Keratinocyte (primary cell): ENCODE data around the gene GPRC5A. TPM values are rescaled to one million over a fixed set of nuclear protein-coding genes. Genes with fewer than 3 reads are reported as not detected.

Source experiments
- DNase-seq: peaks from one replicate; pipeline ENCODE4 v3.0.0-alpha.2; 2011; ENCODE audit warnings: low read depth, missing footprints, low spot score
- FAIRE-seq: peaks from 2 replicates; lab custom pipeline; 2011; peaks lifted over from hg19 to GRCh38; lab: Jason Lieb, UNC
- H2AFZ ChIP-seq: 2 replicates; pipeline ENCODE4 v1.6.0; 2012; ENCODE audit warnings: low read length, control low read depth, inconsistent platforms; ENCODE audit not compliant: control insufficient read depth
- H3K27ac ChIP-seq: 2 replicates; pipeline ENCODE4 v1.5.1; 2011; ENCODE audit warnings: low read length; ENCODE audit not compliant: control insufficient read depth, insufficient read depth
- H3K27me3 ChIP-seq: 3 replicates; pipeline ENCODE4 v1.6.0; 2011; ENCODE audit warnings: low read length; ENCODE audit not compliant: control insufficient read depth, insufficient read depth; ENCODE audit errors: extremely low read depth
- H3K36me3 ChIP-seq, 2 experiments: 2 replicates in 1 of 2; 3 replicates in 1 of 2; pipeline ENCODE4 v1.5.1; 2011; ENCODE audit warnings: low read length in 2 of 2, mild to moderate bottlenecking in 1 of 2; ENCODE audit not compliant: control insufficient read depth in 2 of 2, insufficient read depth in 2 of 2; ENCODE audit errors: extremely low read depth in 1 of 2
- H3K4me1 ChIP-seq: 3 replicates; pipeline ENCODE4 v1.5.1; 2011; ENCODE audit warnings: low read length; ENCODE audit not compliant: control insufficient read depth, insufficient read depth; ENCODE audit errors: extremely low read depth
- H3K4me2 ChIP-seq: 3 replicates; pipeline ENCODE4 v1.6.0; 2011; ENCODE audit warnings: low read depth, low read length; ENCODE audit not compliant: control insufficient read depth, insufficient read depth; ENCODE audit errors: extremely low read depth
- H3K4me3 ChIP-seq, 3 experiments: fragments of 200-600 bp in 1 of 3; sonication (generic) in 1 of 3; 2 replicates in 2 of 3; 3 replicates in 1 of 3; pipeline ENCODE4 v1.5.1; 2011 to 2016; ENCODE audit warnings: low read length in 3 of 3, mild to moderate bottlenecking in 3 of 3, control low read depth in 2 of 3, inconsistent platforms in 1 of 3, low read depth in 1 of 3, mixed read lengths in 1 of 3, mixed run types in 1 of 3, moderate library complexity in 1 of 3; ENCODE audit not compliant: control insufficient read depth in 2 of 3, insufficient read depth in 2 of 3; ENCODE audit errors: extremely low read depth in 1 of 3
- H3K79me2 ChIP-seq: 2 replicates; pipeline ENCODE4 v1.6.0; 2012; ENCODE audit warnings: low read length; ENCODE audit not compliant: control insufficient read depth, insufficient read depth
- H3K9ac ChIP-seq: 3 replicates; pipeline ENCODE4 v1.6.0; 2011; ENCODE audit warnings: low read length; ENCODE audit not compliant: control insufficient read depth, insufficient read depth; ENCODE audit errors: extremely low read depth
- H3K9me1 ChIP-seq: 3 replicates; pipeline ENCODE4 v1.6.0; 2011; ENCODE audit warnings: low read length; ENCODE audit not compliant: control insufficient read depth, insufficient read depth; ENCODE audit errors: extremely low read depth
- H3K9me3 ChIP-seq: 2 replicates; pipeline ENCODE4 v1.5.1; 2012; ENCODE audit warnings: low read depth, low read length; ENCODE audit not compliant: control insufficient read depth
- H4K20me1 ChIP-seq: 3 replicates; pipeline ENCODE4 v1.6.0; 2011; ENCODE audit warnings: low read length; ENCODE audit not compliant: control insufficient read depth, insufficient read depth; ENCODE audit errors: extremely low read depth
- EZH2 ChIP-seq: IDR thresholded peaks from one replicate; pipeline ENCODE4 v1.6.1; 2012; ENCODE audit warnings: inconsistent platforms, mild to moderate bottlenecking, low read length, moderate library complexity
- dilution Hi-C: fragments of 300-500 bp; cut with MboI; formaldehyde crosslinking; loops from one replicate; pipeline ENCODE4 v1.7.0; 2020; ENCODE audit warnings: low sequenced_read_pairs; ENCODE audit not compliant: extremely low pct_ligation_motif_present
- polyA plus RNA-seq, 5 experiments: library from polyadenylated mRNA; depleted of rRNA in 3 of 5; stranded (reverse) in 3 of 5; stranded (forward) in 1 of 5; unstranded in 1 of 5; fragments of >200 nt; gene quantifications; 1 replicate in 1 of 5; 2 replicates in 3 of 5; 3 replicates in 1 of 5; pipeline versions ENCODE4 v1.2.1 to v1.2.3, GENCODE V29; 2011 to 2012; ENCODE audit warnings: missing spikeins in 2 of 5, low read depth in 1 of 5, low replicate concordance in 1 of 5
- TF ChIP-seq, protein P1 (sequence below), 3 experiments: IDR thresholded peaks in 1 of 3; conservative IDR thresholded peaks in 1 of 3; optimal IDR thresholded peaks in 1 of 3; 2 replicates in 2 of 3; 3 replicates in 1 of 3; pipeline versions ENCODE3 to v1.5.1; 2011; ENCODE audit warnings: low read length in 3 of 3, mild to moderate bottlenecking in 3 of 3, moderate library complexity in 2 of 3, control low read depth in 1 of 3, inconsistent platforms in 1 of 3; ENCODE audit not compliant: insufficient read depth in 2 of 3; ENCODE audit errors: extremely low read depth in 1 of 3

The GPRC5A gene
- polyA plus RNA-seq, 1 donor (not counting 4 experiments of a cell fraction or from before 2014, with no cell fraction given), result 25.5 TPM

DNA sequence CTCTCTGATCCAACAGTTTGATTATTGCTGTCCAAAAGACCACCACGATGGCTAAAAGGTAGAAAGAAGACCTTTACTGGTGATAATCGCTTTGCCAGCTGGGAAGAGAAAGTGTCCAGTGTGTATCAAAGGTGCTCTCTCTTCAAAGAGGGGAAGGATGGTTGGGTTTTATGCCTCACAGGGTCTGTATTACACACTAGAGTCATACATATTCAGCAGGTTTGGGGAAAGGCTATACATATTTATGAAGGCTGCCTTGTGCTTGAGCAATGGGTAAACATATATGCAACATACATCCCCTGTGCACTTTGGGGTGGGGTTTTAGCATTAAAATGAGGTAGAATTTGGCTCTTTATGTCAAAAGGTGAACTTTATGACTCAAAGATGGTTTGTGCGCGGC is 42.4 kb downstream of the GPRC5A start:
- H3K4me1 ChIP-seq, result no peaks in the 10 kb centered on the region
- FAIRE-seq (no peak), DNase-seq (no peak)
- H3K79me2 ChIP-seq, result no peaks in the 10 kb centered on the region
- H3K27ac ChIP-seq, result no peak overlapping the region
- H3K27me3 ChIP-seq, result no peaks in the 10 kb centered on the region
- H3K9ac ChIP-seq, result no peak overlapping the region
- no peaks in the 10 kb centered on the region for H3K9me3 ChIP-seq
- H3K4me3 ChIP-seq, result no peak overlapping the region
- no peaks in the 10 kb centered on the region for H3K9me1 ChIP-seq
- no peak overlapping the region for H2AFZ ChIP-seq
- TF ChIP-seq, protein P1, sequence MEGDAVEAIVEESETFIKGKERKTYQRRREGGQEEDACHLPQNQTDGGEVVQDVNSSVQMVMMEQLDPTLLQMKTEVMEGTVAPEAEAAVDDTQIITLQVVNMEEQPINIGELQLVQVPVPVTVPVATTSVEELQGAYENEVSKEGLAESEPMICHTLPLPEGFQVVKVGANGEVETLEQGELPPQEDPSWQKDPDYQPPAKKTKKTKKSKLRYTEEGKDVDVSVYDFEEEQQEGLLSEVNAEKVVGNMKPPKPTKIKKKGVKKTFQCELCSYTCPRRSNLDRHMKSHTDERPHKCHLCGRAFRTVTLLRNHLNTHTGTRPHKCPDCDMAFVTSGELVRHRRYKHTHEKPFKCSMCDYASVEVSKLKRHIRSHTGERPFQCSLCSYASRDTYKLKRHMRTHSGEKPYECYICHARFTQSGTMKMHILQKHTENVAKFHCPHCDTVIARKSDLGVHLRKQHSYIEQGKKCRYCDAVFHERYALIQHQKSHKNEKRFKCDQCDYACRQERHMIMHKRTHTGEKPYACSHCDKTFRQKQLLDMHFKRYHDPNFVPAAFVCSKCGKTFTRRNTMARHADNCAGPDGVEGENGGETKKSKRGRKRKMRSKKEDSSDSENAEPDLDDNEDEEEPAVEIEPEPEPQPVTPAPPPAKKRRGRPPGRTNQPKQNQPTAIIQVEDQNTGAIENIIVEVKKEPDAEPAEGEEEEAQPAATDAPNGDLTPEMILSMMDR (optimal IDR thresholded peaks at IDR 0.05 in 1 of 3, IDR thresholded peaks at IDR 0.05 in 1 of 3, conservative IDR thresholded peaks at IDR 0.05 in 1 of 3; ENCODE audit: extremely low read depth in 1 of 3, insufficient read depth in 2 of 3, low read length in 3 of 3), result no peak
- TF ChIP-seq EZH2, result no peak
- H4K20me1 ChIP-seq, result no peaks in the 10 kb centered on the region
- H3K4me2 ChIP-seq, result no peak overlapping the region
- peaks cover 0 to 2% of the 10 kb centered on the region in 2 experiments for H3K36me3 ChIP-seq
- dilution Hi-C loops, result no loop called here

DNA sequence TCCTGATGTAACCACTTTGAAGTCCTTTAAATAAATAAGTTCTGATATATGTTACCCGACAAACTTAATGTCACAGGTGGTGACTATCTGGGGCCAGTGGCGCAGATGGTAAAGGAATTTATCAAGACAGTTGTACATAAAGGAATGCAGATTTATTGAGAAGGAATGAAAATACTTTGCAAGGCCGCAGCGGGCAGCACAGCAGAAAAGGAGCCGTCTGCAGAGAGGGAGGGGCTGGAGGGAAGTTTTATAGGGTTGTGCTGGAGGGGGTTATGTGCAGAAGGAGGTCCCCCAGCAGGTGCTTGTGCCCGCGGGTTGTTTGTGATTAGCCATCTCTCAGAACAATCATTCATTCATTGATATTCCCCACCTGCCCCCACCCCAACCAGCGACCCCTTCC is 43.2 kb downstream of the GPRC5A start:
- Histone ChIP-seq H4K20me1 (no peaks in the 10 kb centered on the region), H2AFZ (no peak overlapping the region), H3K9ac (no peak overlapping the region), H3K4me2 (no peak overlapping the region), H3K27ac (no peak overlapping the region), H3K36me3 (peaks cover 0 to 2% of the 10 kb centered on the region in 2 experiments), H3K27me3 (no peaks in the 10 kb centered on the region), H3K9me3 (no peaks in the 10 kb centered on the region), H3K4me3 (no peak overlapping the region), H3K79me2 (no peaks in the 10 kb centered on the region), H3K4me1 (no peaks in the 10 kb centered on the region), H3K9me1 (no peaks in the 10 kb centered on the region)
- DNase-seq, result no peak
- dilution Hi-C loops, result no loop called here
- no peak for TF ChIP-seq EZH2
- TF ChIP-seq, protein P1 (optimal IDR thresholded peaks at IDR 0.05 in 1 of 3, IDR thresholded peaks at IDR 0.05 in 1 of 3, conservative IDR thresholded peaks at IDR 0.05 in 1 of 3; ENCODE audit: extremely low read depth in 1 of 3, insufficient read depth in 2 of 3, low read length in 3 of 3), result no peak
- FAIRE-seq, result no peak
